Keratinocyte (primary cell): ENCODE results near the gene HK1. TPM values are rescaled to one million over a fixed set of nuclear protein-coding genes. Genes with fewer than 3 reads are reported as not detected.

Source experiments
- DNase-seq: peaks from one replicate; pipeline ENCODE4 v3.0.0-alpha.2; 2011; ENCODE audit warnings: low read depth, missing footprints, low spot score
- FAIRE-seq: peaks from 2 replicates; lab custom pipeline; 2011; peaks lifted over from hg19 to GRCh38; lab: Jason Lieb, UNC
- H2AFZ ChIP-seq: 2 replicates; pipeline ENCODE4 v1.6.0; 2012; ENCODE audit warnings: low read length, control low read depth, inconsistent platforms; ENCODE audit not compliant: control insufficient read depth
- H3K27ac ChIP-seq: 2 replicates; pipeline ENCODE4 v1.5.1; 2011; ENCODE audit warnings: low read length; ENCODE audit not compliant: control insufficient read depth, insufficient read depth
- H3K27me3 ChIP-seq: 3 replicates; pipeline ENCODE4 v1.6.0; 2011; ENCODE audit warnings: low read length; ENCODE audit not compliant: control insufficient read depth, insufficient read depth; ENCODE audit errors: extremely low read depth
- H3K36me3 ChIP-seq, 2 experiments: 2 replicates in 1 of 2; 3 replicates in 1 of 2; pipeline ENCODE4 v1.5.1; 2011; ENCODE audit warnings: low read length in 2 of 2, mild to moderate bottlenecking in 1 of 2; ENCODE audit not compliant: control insufficient read depth in 2 of 2, insufficient read depth in 2 of 2; ENCODE audit errors: extremely low read depth in 1 of 2
- H3K4me1 ChIP-seq: 3 replicates; pipeline ENCODE4 v1.5.1; 2011; ENCODE audit warnings: low read length; ENCODE audit not compliant: control insufficient read depth, insufficient read depth; ENCODE audit errors: extremely low read depth
- H3K4me2 ChIP-seq: 3 replicates; pipeline ENCODE4 v1.6.0; 2011; ENCODE audit warnings: low read depth, low read length; ENCODE audit not compliant: control insufficient read depth, insufficient read depth; ENCODE audit errors: extremely low read depth
- H3K4me3 ChIP-seq, 3 experiments: fragments of 200-600 bp in 1 of 3; sonication (generic) in 1 of 3; 2 replicates in 2 of 3; 3 replicates in 1 of 3; pipeline ENCODE4 v1.5.1; 2011 to 2016; ENCODE audit warnings: low read length in 3 of 3, mild to moderate bottlenecking in 3 of 3, control low read depth in 2 of 3, inconsistent platforms in 1 of 3, low read depth in 1 of 3, mixed read lengths in 1 of 3, mixed run types in 1 of 3, moderate library complexity in 1 of 3; ENCODE audit not compliant: control insufficient read depth in 2 of 3, insufficient read depth in 2 of 3; ENCODE audit errors: extremely low read depth in 1 of 3
- H3K79me2 ChIP-seq: 2 replicates; pipeline ENCODE4 v1.6.0; 2012; ENCODE audit warnings: low read length; ENCODE audit not compliant: control insufficient read depth, insufficient read depth
- H3K9ac ChIP-seq: 3 replicates; pipeline ENCODE4 v1.6.0; 2011; ENCODE audit warnings: low read length; ENCODE audit not compliant: control insufficient read depth, insufficient read depth; ENCODE audit errors: extremely low read depth
- H3K9me1 ChIP-seq: 3 replicates; pipeline ENCODE4 v1.6.0; 2011; ENCODE audit warnings: low read length; ENCODE audit not compliant: control insufficient read depth, insufficient read depth; ENCODE audit errors: extremely low read depth
- H3K9me3 ChIP-seq: 2 replicates; pipeline ENCODE4 v1.5.1; 2012; ENCODE audit warnings: low read depth, low read length; ENCODE audit not compliant: control insufficient read depth
- H4K20me1 ChIP-seq: 3 replicates; pipeline ENCODE4 v1.6.0; 2011; ENCODE audit warnings: low read length; ENCODE audit not compliant: control insufficient read depth, insufficient read depth; ENCODE audit errors: extremely low read depth
- CTCF ChIP-seq, 3 experiments: IDR thresholded peaks in 1 of 3; conservative IDR thresholded peaks in 1 of 3; optimal IDR thresholded peaks in 1 of 3; 2 replicates in 2 of 3; 3 replicates in 1 of 3; pipeline versions ENCODE3 to v1.5.1; 2011; ENCODE audit warnings: low read length in 3 of 3, mild to moderate bottlenecking in 3 of 3, moderate library complexity in 2 of 3, control low read depth in 1 of 3, inconsistent platforms in 1 of 3; ENCODE audit not compliant: insufficient read depth in 2 of 3; ENCODE audit errors: extremely low read depth in 1 of 3
- EZH2 ChIP-seq: IDR thresholded peaks from one replicate; pipeline ENCODE4 v1.6.1; 2012; ENCODE audit warnings: inconsistent platforms, mild to moderate bottlenecking, low read length, moderate library complexity
- dilution Hi-C: fragments of 300-500 bp; cut with MboI; formaldehyde crosslinking; loops from one replicate; pipeline ENCODE4 v1.7.0; 2020; ENCODE audit warnings: low sequenced_read_pairs; ENCODE audit not compliant: extremely low pct_ligation_motif_present
- polyA plus RNA-seq, 5 experiments: library from polyadenylated mRNA; depleted of rRNA in 3 of 5; stranded (reverse) in 3 of 5; stranded (forward) in 1 of 5; unstranded in 1 of 5; fragments of >200 nt; gene quantifications; 1 replicate in 1 of 5; 2 replicates in 3 of 5; 3 replicates in 1 of 5; pipeline versions ENCODE4 v1.2.1 to v1.2.3, GENCODE V29; 2011 to 2012; ENCODE audit warnings: missing spikeins in 2 of 5, low read depth in 1 of 5, low replicate concordance in 1 of 5

Gene HK1
- polyA plus RNA-seq, 1 donor (not counting 4 experiments of a cell fraction or from before 2014, with no cell fraction given), result 106 TPM

GRCh38 chr10:69398466-69398865 is 120.2 kb downstream of the HK1 start:
- no peaks in the 10 kb centered on the region for H3K9me1 ChIP-seq
- H3K9me3 ChIP-seq, result no peaks in the 10 kb centered on the region
- no peak overlapping the region for H3K4me3 ChIP-seq
- no peaks in the 10 kb centered on the region for H3K27me3 ChIP-seq
- no peak overlapping the region for H3K4me2 ChIP-seq
- H3K9ac ChIP-seq, result no peak overlapping the region
- no peak overlapping the region for H3K27ac ChIP-seq
- FAIRE-seq, result no peak
- no peak for DNase-seq
- H3K79me2 ChIP-seq, result no peaks in the 10 kb centered on the region
- no peak overlapping the region for H2AFZ ChIP-seq
- dilution Hi-C loops, result no loop called here
- H3K36me3 ChIP-seq, result peaks cover 23 to 36% of the 10 kb centered on the region in 2 experiments
- peaks cover 3% of the 10 kb centered on the region for H4K20me1 ChIP-seq
- TF ChIP-seq EZH2, result no peak
- no peak for TF ChIP-seq CTCF (optimal IDR thresholded peaks at IDR 0.05 in 1 of 3, IDR thresholded peaks at IDR 0.05 in 1 of 3, conservative IDR thresholded peaks at IDR 0.05 in 1 of 3; ENCODE audit: extremely low read depth in 1 of 3, insufficient read depth in 2 of 3, low read length in 3 of 3)
- H3K4me1 ChIP-seq, result no peaks in the 10 kb centered on the region

DNA sequence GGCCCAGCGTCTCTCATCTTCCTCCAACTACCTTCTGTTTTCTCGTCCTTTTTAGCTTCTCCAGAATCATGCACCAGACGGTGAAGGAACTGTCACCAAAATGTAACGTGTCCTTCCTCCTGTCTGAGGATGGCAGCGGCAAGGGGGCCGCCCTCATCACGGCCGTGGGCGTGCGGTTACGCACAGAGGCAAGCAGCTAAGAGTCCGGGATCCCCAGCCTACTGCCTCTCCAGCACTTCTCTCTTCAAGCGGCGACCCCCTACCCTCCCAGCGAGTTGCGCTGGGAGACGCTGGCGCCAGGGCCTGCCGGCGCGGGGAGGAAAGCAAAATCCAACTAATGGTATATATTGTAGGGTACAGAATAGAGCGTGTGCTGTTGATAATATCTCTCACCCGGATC is 122.6 kb downstream of the HK1 start:
- dilution Hi-C loops, result no loop called here
- no peak overlapping the region for H3K9ac ChIP-seq
- FAIRE-seq (no peak), DNase-seq (no peak)
- H3K4me3 ChIP-seq, result no peak overlapping the region
- H3K4me1 ChIP-seq, result peaks cover 2% of the 10 kb centered on the region
- H3K27ac ChIP-seq, result no peak overlapping the region
- no peaks in the 10 kb centered on the region for H3K9me1 ChIP-seq
- H2AFZ ChIP-seq, result no peak overlapping the region
- H4K20me1 ChIP-seq, result peaks cover 3% of the 10 kb centered on the region
- H3K9me3 ChIP-seq, result no peaks in the 10 kb centered on the region
- TF ChIP-seq EZH2, result no peak
- no peak for TF ChIP-seq CTCF (optimal IDR thresholded peaks at IDR 0.05 in 1 of 3, IDR thresholded peaks at IDR 0.05 in 1 of 3, conservative IDR thresholded peaks at IDR 0.05 in 1 of 3; ENCODE audit: extremely low read depth in 1 of 3, insufficient read depth in 2 of 3, low read length in 3 of 3)
- H3K79me2 ChIP-seq, result no peaks in the 10 kb centered on the region
- peaks cover 18 to 23% of the 10 kb centered on the region in 2 experiments for H3K36me3 ChIP-seq
- H3K4me2 ChIP-seq, result no peak overlapping the region
- H3K27me3 ChIP-seq, result no peaks in the 10 kb centered on the region
